Mucosa of descending colon (tissue), 3 donors: ENCODE measurements around the gene STRIP2. TPM values are rescaled to one million over a fixed set of nuclear protein-coding genes. Genes with fewer than 3 reads are reported as not detected.

Experiments used
- ATAC-seq: fragments of 200-7000 bp; cut with Tn5 transposase; one replicate; pipeline ENCODE4 v1.9.1; 2020; ENCODE audit warnings: mild to moderate bottlenecking, moderate library complexity
- DNase-seq, 3 donors: peaks; one replicate each; pipeline ENCODE4 v3.0.0-alpha.2; 2020
- H3K36me3 ChIP-seq: fragments of 200-600 bp; one replicate; pipeline ENCODE4 v1.8.0; 2021; ENCODE audit warnings: low read depth, mild to moderate bottlenecking
- H3K4me1 ChIP-seq: fragments of 200-600 bp; one replicate; pipeline ENCODE4 v1.8.0; 2021; ENCODE audit warnings: low read depth, mild to moderate bottlenecking
- H3K4me3 ChIP-seq: fragments of 200-600 bp; one replicate; pipeline ENCODE4 v1.8.0; 2021; ENCODE audit warnings: mild to moderate bottlenecking
- H3K9me3 ChIP-seq: fragments of 200-600 bp; one replicate; pipeline ENCODE4 v1.8.0; 2021; ENCODE audit warnings: mild to moderate bottlenecking
- CTCF ChIP-seq: fragments of 200-600 bp; IDR thresholded peaks from one replicate; pipeline ENCODE4 v1.8.0; 2022; ENCODE audit warnings: antibody characterized with exemption, mild to moderate bottlenecking
- intact Hi-C, 2 donors: fragments of 100-400 bp; cut with DNase I in 1 of 2; cut with micrococcal nuclease in 1 of 2; formaldehyde crosslinking; loops; one replicate each; pipeline versions ENCODE4 v1.11.0 to v1.11.1; 2022; cut with DNase I, micrococcal nuclease
- total RNA-seq, 3 donors: library from RNA; stranded (reverse); fragmentation: NEBNext Ultra II Directional in 2 of 3; extraction: Animal tissue kit (Norgen Biotek cat#: 25700) in 2 of 3; gene quantifications; one replicate each; pipeline versions ENCODE4 v1.2.1 to v1.2.4, GENCODE V29; 2021 to 2023
- donor health status: DM: no; HTN: no; CAD: no; lungs with moderate emphysema.
- donor health status: DM: no; HTN: no; CAD: no.
- donor health status: DM: no; HTN: yes; CAD: no.

Gene STRIP2
- total RNA-seq, 3 donors from 2014 or later: 0.09 to 1.3 (median 1.3) TPM

GRCh38 chr7:129514683-129515082 lies 80.5 kb downstream of the STRIP2 start:
- ATAC-seq: no peak
- Histone ChIP-seq H3K4me1 (no peaks in the 10 kb centered on the region), H3K36me3 (no peaks in the 10 kb centered on the region), H3K4me3 (no peak overlapping the region), H3K9me3 (no peaks in the 10 kb centered on the region)
- intact Hi-C loops: no loop called here
- DNase-seq: no peak
- TF ChIP-seq CTCF: no peak

- Histone ChIP-seq H3K4me3 (no peak overlapping the region), H3K9me3 (no peaks in the 10 kb centered on the region), H3K36me3 (no peaks in the 10 kb centered on the region), H3K4me1 (no peaks in the 10 kb centered on the region)
- intact Hi-C loops: no loop called here
- ATAC-seq (no peak), DNase-seq (no peak)
- TF ChIP-seq CTCF: no peak
Measured at GRCh38 chr7:129515381-129515780, 81.1 kb downstream of the STRIP2 start.

- ATAC-seq (no peak), DNase-seq (no peak)
- Histone ChIP-seq H3K36me3 (no peaks in the 10 kb centered on the region), H3K9me3 (no peaks in the 10 kb centered on the region), H3K4me3 (no peak overlapping the region), H3K4me1 (no peaks in the 10 kb centered on the region)
- no peak for TF ChIP-seq CTCF
- intact Hi-C loops: no loop called here
Measured at GRCh38 chr7:129517931-129518330, 83.7 kb downstream of the STRIP2 start.

GRCh38 chr7:129519464-129519863 lies 85.2 kb downstream of the STRIP2 start:
- Histone ChIP-seq H3K4me1 (no peaks in the 10 kb centered on the region), H3K36me3 (no peaks in the 10 kb centered on the region), H3K4me3 (no peak overlapping the region), H3K9me3 (no peaks in the 10 kb centered on the region)
- TF ChIP-seq CTCF: no peak
- no peak for ATAC-seq
- no peak for DNase-seq
- intact Hi-C loops: no loop called here

- no peak for DNase-seq
- Histone ChIP-seq H3K4me3 (no peak overlapping the region), H3K4me1 (no peaks in the 10 kb centered on the region), H3K9me3 (no peaks in the 10 kb centered on the region), H3K36me3 (no peaks in the 10 kb centered on the region)
- intact Hi-C loops: no loop called here
- no peak for TF ChIP-seq CTCF
- ATAC-seq: no peak
Measured at GRCh38 chr7:129522088-129522970, 88.1 kb downstream of the STRIP2 start.
